HG03196 (cell line): ENCODE measurements around the gene KRTAP1-5.
"Not testable (repeated sequence)": the region's sequence is repeated elsewhere in the genome, so short reads cannot be mapped to it uniquely, and the experiment has no call there.

Experiments used
- ATAC-seq: cut with Tn5 transposase; IDR thresholded peaks from one replicate; pipeline ENCODE4 v1.9.1; 2021; ENCODE audit not compliant: unreplicated experiment

KRTAP1-5 gene

DNA sequence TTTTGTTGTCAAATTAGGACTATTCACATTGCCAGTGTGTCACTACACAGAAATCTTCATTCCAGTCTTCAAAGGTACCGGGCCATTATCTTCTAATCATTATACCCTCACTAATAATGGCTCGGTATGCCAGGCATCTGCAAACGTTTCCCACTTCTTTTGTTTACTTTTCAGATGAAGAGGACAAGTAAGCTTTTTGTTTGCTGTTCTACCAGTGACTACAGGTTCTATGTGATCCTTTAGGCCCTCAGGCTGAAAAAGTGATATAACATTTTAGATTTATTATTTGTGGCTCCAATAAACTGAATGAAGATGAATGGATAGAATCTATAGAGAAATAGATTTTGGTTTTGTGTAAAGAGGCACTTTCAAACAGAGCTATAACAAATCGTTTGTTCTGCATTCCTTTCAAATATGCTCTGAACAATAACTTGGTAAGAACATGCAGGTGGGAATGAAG is 17.7 kb downstream of the KRTAP1-5 start:
- no peak for ATAC-seq

DNA sequence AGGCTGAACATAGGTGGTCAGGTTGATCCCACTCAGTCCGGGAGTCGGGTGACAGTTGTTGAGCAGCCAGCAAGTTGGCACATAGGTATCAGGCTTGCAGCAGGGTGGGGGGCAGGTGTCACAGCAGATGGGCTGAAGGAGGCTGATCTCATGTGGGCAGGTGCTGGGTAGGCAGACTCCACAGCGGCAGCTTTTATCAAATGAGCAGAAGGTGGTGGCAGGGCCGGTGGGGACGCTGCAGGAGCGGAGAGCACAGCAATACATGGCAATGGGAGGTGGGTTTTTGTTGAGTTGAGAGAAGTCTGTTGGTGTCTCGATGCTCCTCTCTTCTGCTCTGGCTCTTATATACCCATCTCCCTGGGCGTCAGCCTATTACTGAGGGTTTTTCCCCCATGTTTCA is 18.2 kb downstream of the KRTAP1-5 start, which contains the start of gene KRTAP3-1:
TSS of gene KRTAP3-1 (minus strand) at position 318 of the 400 bp plus-strand sequence. CDS start at position 264, 54 bp downstream.
- ATAC-seq = no peak

DNA sequence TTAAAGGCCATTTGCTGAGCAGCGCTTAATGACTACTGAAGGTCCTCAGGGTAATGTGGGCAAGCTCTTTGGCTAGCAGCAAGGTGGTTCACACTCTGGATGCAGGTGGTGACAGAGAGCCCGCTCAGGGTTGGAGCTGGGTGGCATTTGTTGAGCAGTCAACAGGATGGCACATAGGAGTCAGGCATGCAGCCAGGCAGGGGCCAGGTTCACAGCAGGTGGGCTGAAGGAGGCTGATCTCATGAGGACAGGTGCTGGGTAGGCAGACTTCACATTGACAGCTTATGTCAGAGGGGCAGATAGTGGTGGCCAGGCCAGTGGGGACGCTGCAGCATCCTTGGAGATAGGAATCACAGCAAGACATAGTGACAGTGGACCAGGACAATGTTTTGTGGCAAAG is 22.6 kb downstream of the KRTAP1-5 start:
- ATAC-seq = no peak

DNA sequence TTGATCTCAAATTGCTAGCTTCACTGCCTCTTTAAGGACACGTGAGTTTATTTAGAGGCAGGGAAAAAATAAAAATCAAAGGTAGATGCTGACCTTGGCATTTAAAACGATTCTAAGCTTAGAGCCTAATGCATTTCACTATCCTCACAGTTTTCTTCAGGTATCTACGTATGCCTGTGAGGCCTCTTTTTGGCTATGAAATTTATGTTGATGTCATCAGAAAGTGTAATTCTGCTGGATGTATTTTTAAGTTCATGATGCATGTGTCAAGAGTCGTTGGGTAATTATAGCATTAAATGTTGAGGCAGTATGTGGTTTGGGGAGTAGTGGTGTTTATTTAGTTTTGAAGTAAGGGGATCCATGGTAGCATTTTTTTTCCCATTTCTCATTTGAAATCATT is 23.1 kb downstream of the KRTAP1-5 start:
- ATAC-seq = no peak

DNA sequence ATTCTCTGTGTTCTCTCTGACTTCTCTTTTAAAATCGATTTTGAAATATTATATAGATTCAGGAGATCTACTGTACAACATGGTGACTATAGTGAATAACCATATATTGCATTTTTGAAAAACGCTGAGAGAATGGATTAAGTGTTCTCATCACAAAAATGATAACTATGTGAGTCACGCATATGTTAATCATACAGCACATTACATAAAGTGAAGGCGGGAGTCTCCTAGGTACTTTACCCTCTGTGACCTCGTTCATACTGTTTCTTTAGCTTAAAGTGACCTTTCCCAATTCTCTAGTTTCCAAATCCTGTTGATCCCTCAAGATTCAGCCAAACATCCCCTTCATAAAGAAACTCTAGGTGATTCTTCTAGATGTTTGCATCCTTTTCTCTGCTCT is 24.2 kb downstream of the KRTAP1-5 start:
- no peak for ATAC-seq

DNA sequence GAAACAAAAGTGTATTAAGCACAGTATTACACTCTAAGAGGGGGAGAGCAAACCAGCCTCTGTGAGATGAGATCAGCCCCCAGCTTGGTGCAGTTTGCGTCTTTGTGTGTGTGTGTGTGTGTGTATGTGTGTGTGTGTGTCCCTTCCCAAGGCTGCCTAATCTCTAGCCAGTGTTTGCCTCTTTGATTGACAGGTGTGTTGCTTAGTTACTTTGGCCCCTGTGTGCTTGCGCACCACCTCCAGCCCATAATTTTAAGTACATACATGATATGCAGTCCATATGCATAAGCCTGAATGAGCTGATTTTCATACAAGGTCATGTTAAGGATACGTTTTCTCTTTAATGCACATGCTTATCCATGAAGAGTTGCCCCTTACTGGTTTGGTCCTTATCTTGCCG is 25.2 kb downstream of the KRTAP1-5 start:
- ATAC-seq = no peak

DNA sequence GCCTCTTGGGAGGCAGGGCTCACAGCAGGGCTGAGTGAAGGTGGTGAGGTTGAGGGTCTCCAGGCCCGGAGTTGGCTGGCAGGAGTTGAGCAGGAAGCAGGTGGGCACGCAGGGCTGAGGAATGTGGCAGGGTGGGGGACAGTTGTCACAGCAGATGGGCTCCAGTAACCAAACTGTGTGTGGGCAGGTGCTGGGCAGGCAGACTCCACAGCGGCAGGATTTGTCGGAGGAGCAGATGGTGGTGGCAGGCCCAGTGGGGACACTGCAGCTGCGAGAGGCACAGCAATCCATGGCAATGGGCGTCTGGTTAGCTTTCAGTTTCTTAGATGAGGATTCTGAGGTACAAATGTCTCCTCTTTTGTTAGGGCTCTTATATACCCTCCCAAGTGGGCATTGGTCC is 27.4 kb downstream of the KRTAP1-5 start, which contains the start of gene KRTAP3-2:
TSS of gene KRTAP3-2 (minus strand) at position 344 of the 400 bp plus-strand sequence. CDS start at position 291, 53 bp downstream.
- ATAC-seq = not testable (repeated sequence)

DNA sequence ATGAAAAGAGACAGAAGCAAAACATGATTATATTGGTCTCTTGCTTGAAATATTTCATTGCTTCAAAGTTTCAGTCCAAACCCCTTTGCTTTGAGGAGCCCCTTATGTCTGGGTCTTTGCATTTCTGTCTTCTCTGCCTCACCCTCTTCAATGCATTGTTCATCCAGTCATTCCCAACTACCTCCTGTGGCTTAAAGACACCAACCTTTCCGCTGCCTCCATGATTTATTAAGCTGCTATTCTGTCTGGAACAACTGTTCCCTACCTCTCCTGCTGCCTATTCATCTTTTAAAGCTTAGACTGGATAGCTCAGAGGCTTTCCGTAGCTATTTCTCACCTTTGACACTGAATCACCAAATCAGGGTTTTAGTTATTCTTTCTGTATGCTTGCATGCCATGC is 29.6 kb downstream of the KRTAP1-5 start:
- no peak for ATAC-seq

DNA sequence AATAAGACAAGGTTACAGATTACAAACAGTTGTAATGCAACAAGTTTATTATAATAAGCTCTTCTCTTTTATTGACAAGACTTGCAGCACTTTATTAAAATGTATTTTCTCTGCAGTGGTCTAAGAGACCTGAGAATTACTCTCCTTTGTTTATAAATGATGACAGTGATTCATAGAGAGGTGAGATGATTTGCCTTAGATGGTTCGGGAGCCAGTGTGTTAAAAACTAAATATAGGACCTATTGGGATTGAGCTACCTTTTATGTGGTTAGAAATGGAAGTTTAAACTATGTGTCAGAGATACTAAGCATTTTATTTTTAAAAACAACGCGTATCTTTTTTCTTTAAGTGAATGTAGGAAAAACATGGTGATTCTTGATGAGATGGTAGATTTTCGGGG is 30.2 kb downstream of the KRTAP1-5 start:
- ATAC-seq = no peak

DNA sequence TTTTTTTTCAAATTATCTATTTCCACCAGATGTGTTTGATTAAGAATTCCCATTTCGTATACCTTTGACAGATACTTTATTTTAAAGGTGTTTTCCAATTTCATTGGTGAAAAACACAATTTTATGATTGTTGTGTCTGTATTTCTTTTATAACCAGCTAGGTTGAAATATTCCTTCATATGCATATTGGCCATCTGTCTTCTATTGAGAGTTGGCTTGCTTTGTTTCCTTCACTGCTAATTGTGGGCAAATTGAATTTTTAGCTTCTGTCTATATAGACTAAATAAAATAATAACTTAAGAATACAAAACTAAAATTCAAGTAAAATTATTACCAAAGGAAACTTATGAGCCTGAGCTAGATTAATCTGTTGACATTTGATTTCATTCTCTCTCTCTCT is 31.9 kb downstream of the KRTAP1-5 start:
- no peak for ATAC-seq

DNA sequence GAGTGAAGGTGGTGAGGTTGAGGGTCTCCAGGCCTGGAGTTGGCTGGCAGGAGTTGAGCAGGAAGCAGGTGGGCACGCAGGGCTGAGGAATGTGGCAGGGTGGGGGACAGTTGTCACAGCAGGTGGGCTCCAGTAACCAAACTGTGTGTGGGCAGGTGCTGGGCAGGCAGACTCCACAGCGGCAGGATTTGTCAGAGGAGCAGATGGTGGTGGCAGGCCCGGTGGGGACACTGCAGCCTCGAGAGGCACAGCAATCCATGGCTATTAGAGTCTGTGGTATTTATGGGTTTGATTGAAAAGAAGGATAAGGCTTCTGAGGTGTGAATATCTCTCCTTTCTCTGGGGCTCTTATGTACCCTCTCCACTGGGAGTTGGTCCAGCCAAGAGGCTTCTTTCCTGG is 33.2 kb downstream of the KRTAP1-5 start, which contains the start of gene KRTAP3-3:
TSS of gene KRTAP3-3 (minus strand) at position 326 of the 400 bp plus-strand sequence. CDS start at position 259, 67 bp downstream.
- no peak for ATAC-seq

DNA sequence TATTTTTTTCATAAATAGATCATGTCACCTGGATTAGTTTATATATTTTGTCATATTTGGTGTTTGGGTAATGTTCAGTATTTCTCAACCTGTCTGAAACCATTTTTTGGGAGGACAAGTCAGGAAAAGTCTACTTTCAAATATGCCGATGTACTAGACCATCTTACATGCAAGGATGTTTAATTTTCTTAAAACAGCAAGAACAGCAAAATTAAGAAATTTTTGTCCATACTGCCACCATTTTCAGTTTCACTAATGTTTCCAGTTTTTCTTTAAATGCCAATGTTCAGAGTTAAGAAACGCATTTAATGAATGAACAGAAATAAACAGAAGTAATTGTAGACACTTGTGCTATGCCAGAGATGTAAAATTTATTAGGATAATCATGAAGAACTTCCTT is 33.9 kb downstream of the KRTAP1-5 start:
- ATAC-seq = no peak

DNA sequence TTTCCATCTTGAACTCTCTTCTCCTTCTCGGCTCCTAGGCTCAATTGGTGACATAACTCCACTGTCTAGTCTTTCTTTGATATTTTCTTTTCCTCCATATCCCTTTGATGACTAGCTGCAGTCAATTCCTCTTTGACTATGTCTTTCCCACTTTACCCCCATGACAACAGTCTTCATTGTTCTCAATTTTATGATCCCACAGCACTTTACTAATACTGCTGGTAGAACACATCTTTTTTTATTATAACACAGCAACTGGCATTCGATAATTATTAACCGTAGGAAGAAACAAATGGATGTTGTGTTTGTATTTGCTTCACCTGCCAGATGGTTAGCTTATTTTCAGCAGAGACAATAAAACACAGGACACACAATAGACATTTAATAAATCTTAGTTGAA is 34.3 kb downstream of the KRTAP1-5 start:
- ATAC-seq = no peak

DNA sequence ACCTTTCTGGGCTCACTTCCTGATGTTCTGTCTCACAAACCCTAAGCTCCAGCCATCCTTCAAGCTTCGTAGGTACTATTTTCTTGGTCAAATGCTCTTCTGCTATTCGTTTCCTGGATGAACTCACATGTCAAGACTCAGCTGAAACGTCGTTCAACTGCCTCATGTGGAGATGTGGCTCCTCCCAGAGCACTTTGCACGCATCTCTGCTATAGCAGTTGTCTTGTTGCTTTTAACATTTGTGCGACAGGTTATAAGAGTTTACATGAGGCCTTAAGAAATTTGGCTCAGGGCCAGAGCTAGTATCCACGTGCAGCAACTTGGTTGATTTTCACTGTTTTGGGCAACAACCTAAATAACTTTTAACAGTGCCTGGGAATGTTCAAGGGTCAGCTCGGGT is 40.1 kb downstream of the KRTAP1-5 start:
- ATAC-seq = no peak

DNA sequence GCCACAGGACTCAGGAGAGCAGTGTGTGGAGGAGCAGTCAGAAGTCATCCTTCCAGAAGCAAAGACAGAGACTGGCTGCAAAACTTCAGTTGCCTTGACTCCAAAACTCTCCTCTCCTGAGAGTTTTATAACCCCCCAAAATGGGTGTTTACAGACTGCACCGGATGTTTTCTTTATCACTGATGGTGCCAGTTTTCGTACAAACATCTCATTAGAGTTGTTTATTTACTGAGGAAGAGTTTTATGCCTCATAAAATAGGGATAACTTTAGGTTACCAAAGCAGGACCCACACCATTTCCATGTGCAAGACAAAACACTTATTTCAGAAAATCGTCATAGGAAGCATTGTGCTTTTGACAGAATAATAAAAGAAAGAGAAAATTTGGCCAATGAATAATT is 42.8 kb downstream of the KRTAP1-5 start, which contains the start of gene KRT40:
TSS of gene KRT40 (minus strand) at position 101 of the 400 bp plus-strand sequence. CDS start at position 48, 53 bp downstream.
- ATAC-seq = no peak

DNA sequence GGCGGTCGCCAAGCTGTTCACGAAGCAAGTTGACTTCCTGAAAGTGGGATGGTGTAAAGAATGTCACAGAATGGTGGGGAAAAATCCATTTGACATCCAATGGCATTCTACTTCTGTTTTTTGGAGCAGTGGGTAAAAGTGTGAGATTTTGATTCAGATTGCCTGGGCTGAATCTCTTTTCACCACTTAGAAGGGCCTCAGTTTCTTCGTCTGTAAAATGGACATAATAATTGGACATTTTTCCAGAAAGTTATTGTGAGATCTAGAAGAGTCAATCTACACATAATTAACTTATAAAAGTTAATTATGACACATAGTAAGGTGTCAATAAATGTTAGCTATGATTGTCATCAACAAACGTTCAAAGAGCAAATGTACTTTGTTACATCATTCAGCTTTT is 45.9 kb downstream of the KRTAP1-5 start:
- ATAC-seq = no peak

DNA sequence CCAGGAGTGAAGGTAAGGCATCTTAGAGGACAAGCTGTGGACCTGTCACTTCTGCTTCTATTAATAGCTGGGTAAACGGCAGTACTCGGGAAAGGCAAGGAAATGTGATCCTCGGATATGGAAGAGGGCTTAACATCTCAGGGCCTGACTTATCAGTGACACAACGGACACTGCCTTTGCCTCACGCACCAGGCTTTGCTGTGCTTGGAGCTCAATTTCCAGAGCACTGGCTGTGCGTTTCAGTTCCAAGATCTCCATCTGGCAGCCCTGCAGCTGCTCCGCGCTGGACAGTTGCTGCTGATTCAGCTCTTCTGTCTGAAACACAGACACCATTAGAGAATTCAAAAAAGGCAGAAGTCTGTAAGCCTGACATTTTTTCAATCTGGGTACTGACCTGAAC is 46.4 kb downstream of the KRTAP1-5 start:
- no peak for ATAC-seq

DNA sequence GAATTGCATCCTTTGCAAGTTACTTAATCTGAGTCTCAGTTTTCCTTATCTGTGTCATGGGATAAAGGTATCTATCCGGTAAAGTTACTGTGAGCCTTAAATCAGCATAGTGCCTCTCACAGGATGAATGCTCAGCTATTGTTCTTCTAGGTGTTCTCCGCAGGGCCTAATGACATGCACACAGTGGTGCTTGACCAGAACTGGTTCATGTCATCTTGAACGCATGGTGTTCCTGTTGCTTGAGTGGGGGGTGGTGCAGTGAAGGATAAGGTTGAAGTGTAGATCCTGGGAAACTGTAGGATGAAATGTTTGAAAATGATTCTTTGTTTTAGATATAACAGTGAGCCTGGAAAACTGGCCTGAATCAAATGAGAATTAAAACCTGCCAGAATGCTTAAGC is 46.9 kb downstream of the KRTAP1-5 start:
- no peak for ATAC-seq

DNA sequence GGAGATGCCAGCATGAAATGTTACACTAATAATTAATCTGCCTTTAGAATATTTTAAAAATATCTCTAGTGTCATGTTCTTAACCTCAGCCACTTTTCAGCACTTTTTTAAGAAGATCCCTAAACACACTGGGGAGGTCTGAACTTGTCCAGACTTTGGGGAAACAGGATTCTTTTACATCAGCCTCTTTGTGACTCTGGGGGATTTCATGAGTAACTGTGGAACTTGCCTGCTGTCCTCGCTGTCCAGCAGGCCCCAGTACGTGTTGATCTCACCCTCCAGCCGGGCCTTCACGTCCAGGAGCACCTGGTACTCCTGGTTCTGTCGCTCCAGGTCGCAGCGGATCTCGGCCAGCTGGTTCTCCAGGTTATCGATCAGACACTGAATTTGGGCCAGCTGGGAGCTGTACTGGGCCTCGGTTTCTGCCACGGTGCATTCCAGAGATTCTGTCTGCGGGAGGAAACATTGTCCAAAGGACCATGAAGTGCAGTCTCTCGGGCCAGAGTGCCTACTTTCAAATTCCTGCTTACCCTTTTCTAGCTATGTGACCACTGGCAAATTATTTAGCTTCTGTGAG is 48.3 kb downstream of the KRTAP1-5 start:
- no peak for ATAC-seq
